GM18870 (cell line): ENCODE measurements around the gene PDGFRA.
"Not testable (repeated sequence)": the region's sequence is repeated elsewhere in the genome, so short reads cannot be mapped to it uniquely, and the experiment has no call there.

Experiments used
- ATAC-seq: cut with Tn5 transposase; IDR thresholded peaks from one replicate; pipeline ENCODE4 v1.9.1; 2021; ENCODE audit warnings: moderate library complexity; ENCODE audit not compliant: unreplicated experiment

The PDGFRA gene

GRCh38 chr4:54317690-54318089 is 88.6 kb downstream of the PDGFRA start:
- no peak for ATAC-seq

- ATAC-seq: no peak
These were observed 89.8 kb downstream of the PDGFRA start for GRCh38 chr4:54318904-54319303.

DNA sequence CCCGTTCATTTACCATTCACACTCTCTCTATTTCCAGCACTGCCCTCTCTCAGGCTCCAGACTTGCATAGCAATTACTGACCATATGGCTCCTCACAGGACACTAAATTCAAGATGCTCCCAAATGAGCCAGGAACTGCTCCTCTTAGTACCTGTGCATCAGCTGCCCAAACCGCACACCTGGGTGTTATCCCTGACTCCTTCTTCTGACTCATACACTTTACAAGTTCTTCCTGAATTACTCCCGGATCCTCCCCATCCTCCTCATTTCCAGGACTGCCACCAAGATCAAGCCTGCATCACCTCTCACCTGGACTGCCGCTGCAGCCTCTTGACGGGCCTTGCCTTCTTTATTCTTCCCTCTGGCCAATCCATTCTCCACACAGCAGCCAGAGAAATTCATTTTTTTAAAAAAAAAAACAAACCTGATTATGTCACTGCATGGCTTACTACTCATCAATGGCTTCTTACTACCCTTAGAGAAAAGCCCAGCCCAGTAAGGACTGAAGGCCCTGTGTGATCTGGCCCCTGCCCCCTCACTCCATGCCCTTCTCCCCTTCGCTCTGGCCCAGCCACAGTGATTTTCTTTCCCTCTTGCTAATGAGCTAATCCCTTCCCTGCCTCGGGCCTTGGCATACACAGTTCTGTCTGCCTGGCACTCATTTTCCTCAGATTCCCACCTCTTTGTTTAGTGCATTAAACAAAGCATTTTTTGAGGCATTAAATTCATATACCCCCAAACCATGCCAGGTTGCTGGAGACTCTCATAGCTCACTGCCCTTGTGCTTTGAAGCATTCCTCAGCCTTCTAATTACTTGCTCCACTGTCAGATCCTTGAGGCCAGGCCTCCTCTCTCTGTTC is 92.0 kb downstream of the PDGFRA start:
- no peak for ATAC-seq

GRCh38 chr4:54322818-54323417 is 93.8 kb downstream of the PDGFRA start:
- ATAC-seq: peak; percentile 64

GRCh38 chr4:54330896-54331295 is 101.8 kb downstream of the PDGFRA start:
- no peak for ATAC-seq

DNA sequence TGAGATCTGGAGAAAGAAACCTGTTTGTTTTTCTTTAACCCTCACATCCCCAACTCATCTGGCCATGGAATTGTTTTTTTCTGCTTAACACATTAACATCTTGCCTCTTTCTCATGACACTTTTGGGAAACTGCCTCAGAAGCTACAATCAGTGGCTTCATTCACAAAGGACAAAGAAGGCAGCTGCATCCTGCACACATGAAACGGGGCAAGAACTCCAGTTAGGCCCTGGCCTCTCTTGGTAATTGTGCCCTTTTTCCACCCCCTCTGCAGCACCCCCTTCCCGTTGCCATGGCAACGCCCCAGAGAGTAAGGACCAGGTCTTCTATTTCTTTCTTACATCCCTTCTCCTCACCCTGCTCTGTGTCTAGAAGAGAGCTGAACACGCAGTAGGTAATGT is 103.4 kb downstream of the PDGFRA start:
- no peak for ATAC-seq

DNA sequence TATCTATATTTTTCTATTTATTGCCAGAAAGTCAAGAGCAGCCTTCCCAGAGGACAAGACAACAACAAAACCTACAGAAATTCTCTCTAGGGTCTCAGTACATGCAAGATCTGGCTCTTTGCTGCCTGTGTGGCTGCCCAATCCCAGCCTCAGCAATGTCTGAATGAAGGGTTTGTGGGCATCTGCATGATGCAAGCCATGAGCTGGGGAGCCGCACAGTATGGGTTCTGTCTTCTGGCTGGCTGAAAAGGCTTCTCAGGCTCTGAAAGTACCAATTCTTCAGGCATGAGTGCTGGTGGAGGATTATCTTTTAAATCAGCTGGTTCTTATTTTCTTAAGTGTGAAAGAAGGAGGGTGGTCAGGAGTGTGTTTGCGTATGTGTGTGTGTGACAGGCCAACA is 104.6 kb downstream of the PDGFRA start:
- no peak for ATAC-seq

GRCh38 chr4:54334769-54335168 is 105.7 kb downstream of the PDGFRA start:
- not testable (repeated sequence) for ATAC-seq

GRCh38 chr4:54337009-54337408 is 107.9 kb downstream of the PDGFRA start:
- ATAC-seq: no peak

DNA sequence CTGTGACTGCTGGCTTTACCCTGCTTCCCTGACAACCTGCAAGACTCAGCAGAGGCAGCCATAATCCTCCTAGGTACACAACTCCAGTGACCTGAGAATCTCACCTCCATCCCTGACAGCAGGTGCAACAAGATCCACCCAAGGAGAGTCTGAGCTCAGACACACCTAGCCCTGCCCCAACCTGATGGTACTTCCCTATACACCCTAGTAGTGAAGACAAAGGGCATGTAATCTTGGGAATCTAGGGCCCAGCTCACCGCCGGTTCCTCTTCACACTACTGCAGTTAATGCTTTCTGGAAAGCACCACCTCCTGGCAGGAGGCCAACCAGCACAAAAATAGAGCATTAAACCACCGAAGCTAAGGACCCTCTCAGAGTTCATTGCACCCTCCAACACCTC is 113.0 kb downstream of the PDGFRA start:
- not testable (repeated sequence) for ATAC-seq
